GM18951 (cell line): ENCODE results near the gene AADACL3.
"Not testable (repeated sequence)": the region's sequence is repeated elsewhere in the genome, so short reads cannot be mapped to it uniquely, and the experiment has no call there.

ENCODE experiments used
- POLR2A ChIP-seq: IDR thresholded peaks from 4 replicates; pipeline ENCODE4 v1.6.1; 2011; ENCODE audit warnings: mild to moderate bottlenecking; ENCODE audit not compliant: insufficient read length, insufficient read depth; ENCODE audit errors: extremely low read depth
- in situ Hi-C: fragments of 300-500 bp; cut with MboI; formaldehyde crosslinking; loops from one replicate; pipeline ENCODE4 v1.12.0; 2022; ENCODE audit warnings: low sequenced_read_pairs, mixed read lengths, inconsistent platforms; ENCODE audit not compliant: unreplicated experiment

Gene AADACL3

GRCh38 chr1:12715896-12716437 is at the start of gene AADACL3:
AADACL3 (plus strand) TSS chr1:12716110; CDS start chr1:12716177, 67 bp downstream.
- TF ChIP-seq POLR2A, result no peak
- in situ Hi-C loops, result no loop called here

DNA sequence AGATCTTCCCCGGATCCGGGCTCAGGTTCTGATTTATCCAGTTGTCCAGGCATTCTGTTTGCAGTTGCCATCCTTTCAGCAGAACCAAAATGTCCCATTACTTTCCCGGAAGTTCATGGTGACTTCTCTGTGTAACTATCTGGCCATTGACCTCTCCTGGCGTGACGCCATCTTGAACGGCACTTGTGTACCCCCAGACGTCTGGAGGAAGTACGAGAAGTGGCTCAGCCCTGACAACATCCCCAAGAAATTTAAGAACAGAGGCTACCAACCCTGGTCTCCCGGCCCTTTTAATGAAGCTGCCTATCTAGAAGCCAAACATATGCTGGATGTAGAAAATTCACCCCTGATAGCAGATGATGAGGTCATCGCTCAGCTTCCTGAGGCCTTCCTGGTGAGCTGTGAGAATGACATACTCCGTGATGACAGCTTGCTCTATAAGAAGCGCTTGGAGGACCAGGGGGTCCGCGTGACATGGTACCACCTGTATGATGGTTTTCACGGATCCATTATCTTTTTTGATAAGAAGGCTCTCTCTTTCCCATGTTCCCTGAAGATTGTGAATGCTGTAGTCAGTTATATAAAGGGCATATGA is 49.7 kb upstream of the AADACL3 start:
- no peak for TF ChIP-seq POLR2A
- in situ Hi-C loops, result no loop called here

DNA sequence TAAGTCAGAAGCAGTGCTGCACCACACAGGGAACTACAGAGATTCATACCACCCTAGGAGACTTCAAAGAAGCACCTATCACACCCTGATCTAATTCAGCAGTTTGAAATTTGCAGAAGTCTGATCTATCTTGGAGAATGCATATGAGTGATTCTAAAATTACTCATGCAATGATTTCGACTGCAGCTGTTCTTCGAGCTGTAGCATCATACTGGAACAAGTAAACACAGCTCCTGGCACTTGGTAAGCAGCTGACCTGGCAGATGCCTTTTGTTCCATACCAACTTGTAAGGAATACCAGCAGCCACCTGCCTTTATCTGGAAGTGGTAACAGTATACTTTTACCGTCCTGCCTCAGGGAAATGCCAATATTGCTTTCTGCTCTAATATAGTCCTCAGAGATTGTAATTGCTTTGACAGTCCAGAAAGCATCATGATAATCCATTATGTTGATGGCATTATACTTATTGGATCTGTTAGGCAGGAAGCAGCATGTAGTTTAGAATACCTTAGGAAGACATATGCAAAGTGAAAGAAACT is 46.3 kb upstream of the AADACL3 start:
- in situ Hi-C loops, result no loop called here
- no peak for TF ChIP-seq POLR2A

DNA sequence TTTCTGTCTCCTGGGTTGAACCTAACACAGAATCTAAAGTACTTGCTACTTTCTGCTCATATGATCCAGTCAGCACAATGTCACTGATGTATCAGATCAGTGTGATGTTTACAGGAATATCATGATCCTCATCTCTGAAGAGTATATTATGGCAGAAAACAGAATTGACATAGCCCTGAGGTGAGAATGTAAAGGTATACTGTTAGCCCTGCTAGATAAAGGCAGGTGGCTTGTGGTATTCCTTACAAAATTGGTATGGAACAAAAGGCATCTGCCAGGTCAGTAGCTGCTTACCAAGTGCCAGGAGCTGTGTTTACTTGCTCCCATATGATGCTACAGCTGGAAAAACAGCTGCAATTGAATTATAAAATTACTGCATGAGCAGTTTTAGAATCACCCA is 41.6 kb upstream of the AADACL3 start:
- in situ Hi-C loops, result no loop called here

DNA sequence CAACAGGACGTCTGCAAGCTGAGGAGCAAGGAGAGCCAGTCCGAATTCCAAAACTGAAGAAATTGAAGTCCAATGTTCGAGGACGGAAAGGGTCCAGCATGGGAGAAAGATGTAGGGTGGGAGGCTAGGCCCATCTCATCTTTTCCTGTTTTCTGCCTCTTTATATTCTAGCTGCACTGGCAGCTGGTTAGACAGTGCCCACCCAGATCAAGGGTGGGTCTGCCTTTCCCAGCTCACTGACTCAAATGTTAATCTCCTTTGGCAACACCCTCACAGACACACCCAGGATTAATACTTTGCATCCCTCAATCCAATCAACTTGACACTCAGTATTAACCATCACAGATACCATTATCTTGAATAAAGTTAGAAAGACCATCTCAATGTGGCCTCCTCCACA is 39.8 kb upstream of the AADACL3 start:
- in situ Hi-C loops, result not testable (repeated sequence)

More for the DNA sequence above, 41.6 kb upstream of the AADACL3 start:
- TF ChIP-seq POLR2A, result no peak

DNA sequence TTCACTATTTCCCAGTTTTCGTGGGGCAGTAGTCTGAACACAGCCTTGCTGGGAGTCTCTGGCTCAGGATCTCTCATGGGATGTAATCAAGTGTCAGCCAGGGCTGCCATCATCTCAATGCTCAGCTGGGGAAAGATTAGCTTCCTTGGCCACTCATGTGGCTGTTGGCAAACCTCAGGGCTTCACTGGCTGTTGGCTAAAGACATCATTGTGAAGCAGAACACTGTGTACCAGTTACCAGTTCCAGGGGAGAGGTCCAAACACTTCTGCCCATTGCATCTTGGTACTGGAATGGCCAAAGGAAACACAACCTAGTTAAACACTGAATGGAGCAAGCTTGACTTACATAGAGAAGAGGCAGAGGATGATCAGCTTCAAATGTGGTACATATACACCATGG is 38.3 kb upstream of the AADACL3 start:
- TF ChIP-seq POLR2A, result no peak
- in situ Hi-C loops, result no loop called here

DNA sequence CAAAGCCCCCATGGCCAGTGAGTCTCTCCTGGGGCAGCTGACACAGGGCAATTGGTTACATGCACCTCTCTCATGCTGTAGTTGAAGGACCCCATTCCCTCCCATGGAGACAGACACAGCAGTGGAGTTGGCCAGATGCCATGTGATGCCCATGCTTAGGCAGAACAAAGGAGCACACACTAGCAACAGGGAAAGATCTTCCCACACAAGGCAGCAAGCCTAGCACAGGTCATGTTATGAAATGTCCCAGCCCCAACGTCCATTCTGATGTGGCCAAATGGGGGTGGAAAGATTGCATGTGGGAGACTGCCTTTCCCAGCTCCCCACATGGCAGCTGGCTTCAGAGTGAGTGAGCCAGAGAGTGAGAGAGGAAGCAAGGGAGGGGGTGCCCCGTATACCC is 37.6 kb upstream of the AADACL3 start:
- no peak for TF ChIP-seq POLR2A
- in situ Hi-C loops, result no loop called here

GRCh38 chr1:12678820-12679219 is 37.1 kb upstream of the AADACL3 start:
- in situ Hi-C loops, result no loop called here
- no peak for TF ChIP-seq POLR2A

DNA sequence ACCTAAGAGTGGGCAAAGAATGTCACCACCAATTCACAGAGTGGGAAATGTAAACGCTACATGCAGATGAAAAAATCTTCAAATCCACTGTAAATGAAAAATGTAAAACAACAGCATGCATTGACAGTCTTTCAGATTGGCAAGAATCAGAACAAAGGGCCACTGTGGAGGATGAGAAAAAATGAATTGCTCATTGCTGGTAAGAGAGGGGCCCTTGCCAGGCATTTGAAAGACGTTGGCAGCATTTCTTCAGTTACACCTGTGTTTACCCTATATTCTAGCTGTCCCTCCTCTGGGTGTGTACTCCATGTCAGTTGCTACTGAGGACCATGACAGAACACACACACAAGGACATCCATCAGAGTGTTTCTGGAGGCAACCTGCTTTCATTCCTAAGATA is 25.8 kb upstream of the AADACL3 start:
- in situ Hi-C loops, result no loop called here
- TF ChIP-seq POLR2A, result no peak

- no peak for TF ChIP-seq POLR2A
- in situ Hi-C loops, result no loop called here
Observed at GRCh38 chr1:12692967-12693782, 22.7 kb upstream of the AADACL3 start.

GRCh38 chr1:12696658-12697057 is 19.3 kb upstream of the AADACL3 start:
- no peak for TF ChIP-seq POLR2A
- in situ Hi-C loops, result no loop called here

DNA sequence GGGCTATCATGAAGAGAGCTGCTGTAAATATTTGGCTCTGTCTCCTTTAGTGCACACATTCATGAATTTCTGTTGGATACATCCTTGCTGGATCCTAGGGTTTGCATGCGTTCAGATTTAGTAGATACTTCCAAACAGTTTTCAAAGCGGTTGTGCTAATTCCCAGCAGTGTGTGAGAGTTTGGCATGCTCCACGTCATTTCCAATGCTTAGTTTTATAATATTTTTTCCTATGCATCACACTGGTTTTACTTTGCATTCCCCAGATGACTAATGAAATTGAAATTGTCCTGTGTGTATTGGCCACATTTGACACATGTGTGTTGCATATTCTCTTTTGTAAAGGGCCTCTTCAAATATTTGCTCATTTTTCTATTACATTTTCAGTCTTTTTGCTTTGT is 18.5 kb upstream of the AADACL3 start:
- TF ChIP-seq POLR2A, result no peak
- in situ Hi-C loops, result no loop called here

GRCh38 chr1:12703821-12704451 is 12.0 kb upstream of the AADACL3 start:
- in situ Hi-C loops, result no loop called here
- no peak for TF ChIP-seq POLR2A
